ENCODE data around the gene DTD1. TPM values are rescaled to one million over a fixed set of nuclear protein-coding genes. Genes with fewer than 3 reads are reported as not detected.

The DTD1 gene
- total RNA-seq, 2 donors from 2014 or later = 15.5 to 16.9 TPM

GRCh38 chr20:18793625-18794427 is 206.0 kb downstream of the DTD1 start:
- TF ChIP-seq CTCF (IDR thresholded peaks at IDR 0.05) = peak in 1 of 2 donors; percentile 33
- H3K36me3 ChIP-seq = no peaks in the 10 kb centered on the region
- H3K27me3 ChIP-seq = no peaks in the 10 kb centered on the region
- peaks cover 0 to 6% of the 10 kb centered on the region in 2 donors for H3K4me1 ChIP-seq
- peak; percentile 90 for DNase-seq (ENCODE audit: low spot score)
- peaks cover 0 to 6% of the 10 kb centered on the region in 2 donors for H3K9me3 ChIP-seq
- H3K27ac ChIP-seq = peak overlapping the region; percentile 84 to 91
- peak overlapping the region; percentile 72 to 73 for H3K4me3 ChIP-seq

- Histone ChIP-seq H3K36me3 (no peaks in the 10 kb centered on the region), H3K27me3 (no peaks in the 10 kb centered on the region), H3K9me3 (peaks cover 0 to 6% of the 10 kb centered on the region in 2 donors), H3K4me1 (peaks cover 0 to 6% of the 10 kb centered on the region in 2 donors), H3K4me3 (peak overlapping the region; percentile 72 to 73), H3K27ac (peak overlapping the region; percentile 84 to 91)
- TF ChIP-seq CTCF (IDR thresholded peaks at IDR 0.05) = no peak
- no peak for DNase-seq (ENCODE audit: low spot score)
Measured at GRCh38 chr20:18794428-18794787, 206.6 kb downstream of the DTD1 start.

GRCh38 chr20:18795366-18795765 is 207.5 kb downstream of the DTD1 start:
- Histone ChIP-seq H3K9me3 (peaks cover 0 to 6% of the 10 kb centered on the region in 2 donors), H3K27ac (no peak overlapping the region), H3K4me1 (peaks cover 0 to 6% of the 10 kb centered on the region in 2 donors), H3K36me3 (no peaks in the 10 kb centered on the region), H3K4me3 (no peak overlapping the region), H3K27me3 (no peaks in the 10 kb centered on the region)
- no peak for TF ChIP-seq CTCF (IDR thresholded peaks at IDR 0.05)
- no peak for DNase-seq (ENCODE audit: low spot score)

GRCh38 chr20:18796282-18796833 is 208.5 kb downstream of the DTD1 start:
- no peak overlapping the region for H3K4me3 ChIP-seq

GRCh38 chr20:18801516-18801915 is 213.7 kb downstream of the DTD1 start:
- Histone ChIP-seq H3K36me3 (no peaks in the 10 kb centered on the region), H3K27ac (no peak overlapping the region), H3K4me1 (no peaks in the 10 kb centered on the region), H3K9me3 (peaks cover 0 to 1% of the 10 kb centered on the region in 2 donors), H3K4me3 (no peak overlapping the region), H3K27me3 (no peaks in the 10 kb centered on the region)
- no peak for TF ChIP-seq CTCF (IDR thresholded peaks at IDR 0.05)
- no peak for DNase-seq (ENCODE audit: low spot score)

More at GRCh38 chr20:18796282-18796833, 208.5 kb downstream of the DTD1 start:
- Histone ChIP-seq H3K9me3 (peaks cover 0 to 6% of the 10 kb centered on the region in 2 donors), H3K27ac (no peak overlapping the region), H3K4me1 (peaks cover 0 to 6% of the 10 kb centered on the region in 2 donors), H3K36me3 (no peaks in the 10 kb centered on the region), H3K27me3 (no peaks in the 10 kb centered on the region)
- TF ChIP-seq CTCF (IDR thresholded peaks at IDR 0.05) = no peak
- DNase-seq (ENCODE audit: low spot score) = no peak
